Nephron (organoid): ENCODE measurements around the gene ZSCAN5C.
"Not testable (repeated sequence)": the region's sequence is repeated elsewhere in the genome, so short reads cannot be mapped to it uniquely, and the experiment has no call there.

ENCODE experiments used
- H3K27ac Mint-ChIP-seq, 3 experiments: 2 replicates each; pipeline ENCODE4 v1.8.0; 2020; ENCODE audit warnings: mixed read lengths in 3 of 3, mild to moderate bottlenecking in 2 of 3, moderate library complexity in 1 of 3
- H3K27me3 Mint-ChIP-seq: 2 replicates; pipeline ENCODE4 v1.8.0; 2021; ENCODE audit warnings: low read depth, mild to moderate bottlenecking, moderate library complexity, mixed read lengths
- H3K36me3 Mint-ChIP-seq: 2 replicates; pipeline ENCODE4 v1.8.0; 2020; ENCODE audit warnings: low read depth, mixed read lengths
- H3K4me1 Mint-ChIP-seq: 2 replicates; pipeline ENCODE4 v1.8.0; 2020; ENCODE audit warnings: mixed read lengths
- H3K4me3 Mint-ChIP-seq, 3 experiments: 2 replicates each; pipeline ENCODE4 v1.8.0; 2020; ENCODE audit warnings: mild to moderate bottlenecking in 3 of 3, mixed read lengths in 3 of 3, moderate library complexity in 2 of 3
- H3K9me3 Mint-ChIP-seq: 2 replicates; pipeline ENCODE4 v1.8.0; 2020; ENCODE audit warnings: mixed read lengths
- CTCF ChIP-seq, 3 experiments: fragments of 200-600 bp; sonication (generic); IDR thresholded peaks; one replicate each; pipeline ENCODE4 v1.5.0; 2021; ENCODE audit warnings: antibody characterized with exemption in 3 of 3; ENCODE audit not compliant: unreplicated experiment in 3 of 3

ZSCAN5C gene

GRCh38 chr19:56209091-56209490 lies 7.0 kb downstream of the ZSCAN5C start:
- Mint-ChIP-seq H3K9me3 (peaks cover 2% of the 10 kb centered on the region), H3K4me1 (no peaks in the 10 kb centered on the region), H3K27me3 (peaks cover 5% of the 10 kb centered on the region), H3K36me3 (no peaks in the 10 kb centered on the region), H3K27ac (no peak overlapping the region), H3K4me3 (no peak overlapping the region)
- TF ChIP-seq CTCF (IDR thresholded peaks at IDR 0.05; ENCODE audit: unreplicated experiment in 3 of 3), result no peak

GRCh38 chr19:56210036-56210435 lies 8.0 kb downstream of the ZSCAN5C start:
- H3K4me3 Mint-ChIP-seq, H3K27ac Mint-ChIP-seq, H3K27me3 Mint-ChIP-seq, H3K4me1 Mint-ChIP-seq, H3K9me3 Mint-ChIP-seq, H3K36me3 Mint-ChIP-seq: not testable (repeated sequence)

- Mint-ChIP-seq H3K36me3 (no peaks in the 10 kb centered on the region), H3K27ac (no peak overlapping the region), H3K9me3 (peaks cover 2% of the 10 kb centered on the region), H3K27me3 (peaks cover 10% of the 10 kb centered on the region), H3K4me1 (no peaks in the 10 kb centered on the region), H3K4me3 (no peak overlapping the region)
- no peak for TF ChIP-seq CTCF (IDR thresholded peaks at IDR 0.05; ENCODE audit: unreplicated experiment in 3 of 3)
Measured at GRCh38 chr19:56211718-56212117, 9.6 kb downstream of the ZSCAN5C start.

GRCh38 chr19:56217039-56217949 lies 15.2 kb downstream of the ZSCAN5C start:
- Mint-ChIP-seq H3K4me1 (no peaks in the 10 kb centered on the region), H3K27ac (no peak overlapping the region), H3K27me3 (peaks cover 16% of the 10 kb centered on the region), H3K36me3 (peaks cover 10% of the 10 kb centered on the region), H3K4me3 (peak overlapping the region in 2 of 3 experiments; percentile 17 to 60), H3K9me3 (peaks cover 2% of the 10 kb centered on the region)
- TF ChIP-seq CTCF (IDR thresholded peaks at IDR 0.05; ENCODE audit: unreplicated experiment in 3 of 3), result no peak

GRCh38 chr19:56218961-56219360 lies 16.9 kb downstream of the ZSCAN5C start:
- Mint-ChIP-seq H3K27me3 (peaks cover 11% of the 10 kb centered on the region), H3K9me3 (peaks cover 2% of the 10 kb centered on the region), H3K4me3 (no peak overlapping the region), H3K4me1 (no peaks in the 10 kb centered on the region), H3K27ac (no peak overlapping the region), H3K36me3 (peaks cover 22% of the 10 kb centered on the region)
- TF ChIP-seq CTCF (IDR thresholded peaks at IDR 0.05; ENCODE audit: unreplicated experiment in 3 of 3), result no peak

- H3K4me1 Mint-ChIP-seq, H3K27ac Mint-ChIP-seq, H3K9me3 Mint-ChIP-seq, H3K27me3 Mint-ChIP-seq, H3K4me3 Mint-ChIP-seq: not testable (repeated sequence)
- H3K36me3 Mint-ChIP-seq, result peaks cover 22% of the 10 kb centered on the region
Measured at GRCh38 chr19:56221442-56221841, 19.4 kb downstream of the ZSCAN5C start.

GRCh38 chr19:56221851-56222250 lies 19.8 kb downstream of the ZSCAN5C start:
- Mint-ChIP-seq H3K4me3 (no peak overlapping the region), H3K9me3 (peaks cover 2% of the 10 kb centered on the region), H3K27ac (no peak overlapping the region)

More at GRCh38 chr19:56221851-56222250, 19.8 kb downstream of the ZSCAN5C start:
- Mint-ChIP-seq H3K36me3 (peaks cover 22% of the 10 kb centered on the region), H3K4me1 (no peaks in the 10 kb centered on the region), H3K27me3 (peaks cover 5% of the 10 kb centered on the region)
- TF ChIP-seq CTCF (IDR thresholded peaks at IDR 0.05; ENCODE audit: unreplicated experiment in 3 of 3), result no peak
